ENCODE data around the gene VEZF1. TPM values are rescaled to one million over a fixed set of nuclear protein-coding genes. Genes with fewer than 3 reads are reported as not detected.

The VEZF1 gene
- total and polyA plus RNA-seq, 2 experiments from 2014 or later = 20.9 to 57.3 TPM

- Histone ChIP-seq H3K27me3 (no peaks in the 10 kb centered on the region), H2AFZ (no peak overlapping the region), H3K4me2 (no peak overlapping the region), H3K9me3 (ENCODE audit: low read depth) (no peaks in the 10 kb centered on the region), H3K36me3 (replicated peaks; ENCODE audit: insufficient read depth, low read depth) (no peaks in the 10 kb centered on the region), H3K79me2 (peaks cover 19% of the 10 kb centered on the region), H4K20me1 (ENCODE audit: insufficient read depth, poor library complexity, severe bottlenecking) (no peaks in the 10 kb centered on the region), H3K4me3 (no peak overlapping the region), H3K9me2 (replicated peaks; ENCODE audit: insufficient read depth) (no peaks in the 10 kb centered on the region), H3K4me1 (ENCODE audit: insufficient read depth) (peaks cover 25% of the 10 kb centered on the region), H3K27ac (no peak overlapping the region)
- DNase-seq (ENCODE audit: low spot score) = peak; percentile 2
- WGBS (ENCODE audit: low lambda C conversion rate, missing lambda C conversion rate) = 91% methylated on average over 8 of the region's 8 CpGs
- TF ChIP-seq CTCF (IDR thresholded peaks at IDR 0.05; ENCODE audit: poor library complexity) = no peak
- TF ChIP-seq EZH2phosphoT487 (IDR thresholded peaks at IDR 0.05; ENCODE audit: low read depth, severe bottlenecking, unreplicated experiment) = no peak
- TF ChIP-seq EZH2 (IDR thresholded peaks at IDR 0.05; ENCODE audit: borderline replicate concordance) = no peak
These were observed 30.8 kb downstream of the VEZF1 start for GRCh38 chr17:57957120-57957850.

GRCh38 chr17:57956291-57957119 lies 31.5 kb downstream of the VEZF1 start:
- no peaks in the 10 kb centered on the region for H3K36me3 ChIP-seq (replicated peaks; ENCODE audit: insufficient read depth, low read depth)
- no peak for TF ChIP-seq EZH2 (IDR thresholded peaks at IDR 0.05; ENCODE audit: borderline replicate concordance)
- TF ChIP-seq EZH2phosphoT487 (IDR thresholded peaks at IDR 0.05; ENCODE audit: low read depth, severe bottlenecking, unreplicated experiment) = no peak
- no peak for TF ChIP-seq CTCF (IDR thresholded peaks at IDR 0.05; ENCODE audit: poor library complexity)
- H2AFZ ChIP-seq = no peak overlapping the region
- no peak overlapping the region for H3K4me3 ChIP-seq
- H3K4me1 ChIP-seq (ENCODE audit: insufficient read depth) = peaks cover 32% of the 10 kb centered on the region
- no peaks in the 10 kb centered on the region for H3K27me3 ChIP-seq
- H3K27ac ChIP-seq = no peak overlapping the region
- no peaks in the 10 kb centered on the region for H4K20me1 ChIP-seq (ENCODE audit: insufficient read depth, poor library complexity, severe bottlenecking)
- no peaks in the 10 kb centered on the region for H3K9me3 ChIP-seq (ENCODE audit: low read depth)
- H3K9me2 ChIP-seq (replicated peaks; ENCODE audit: insufficient read depth) = no peaks in the 10 kb centered on the region
- 50% methylated on average over 13 of the region's 13 CpGs for WGBS (ENCODE audit: low lambda C conversion rate, missing lambda C conversion rate)
- peaks cover 22% of the 10 kb centered on the region for H3K79me2 ChIP-seq
- H3K4me2 ChIP-seq = peak overlapping the region; percentile 99
- no peak for DNase-seq (ENCODE audit: low spot score)

- peak; percentile 91 for DNase-seq (ENCODE audit: low spot score)
- Histone ChIP-seq H3K4me2 (peak within 1 kb of the TSS; percentile 99), H3K79me2 (peaks cover 31% of the 10 kb centered on the region), H3K27ac (peak within 1 kb of the TSS; percentile 89), H3K9me3 (ENCODE audit: low read depth) (no peaks in the 10 kb centered on the region), H3K4me3 (peak within 1 kb of the TSS; percentile 85), H4K20me1 (ENCODE audit: insufficient read depth, poor library complexity, severe bottlenecking) (no peaks in the 10 kb centered on the region), H3K4me1 (ENCODE audit: insufficient read depth) (peaks cover 33% of the 10 kb centered on the region), H3K9me2 (replicated peaks; ENCODE audit: insufficient read depth) (no peaks in the 10 kb centered on the region), H3K27me3 (no peaks in the 10 kb centered on the region), H3K36me3 (replicated peaks; ENCODE audit: insufficient read depth, low read depth) (no peaks in the 10 kb centered on the region), H2AFZ (peak within 1 kb of the TSS; percentile 89)
- 1% methylated on average over 27 of the region's 79 CpGs for WGBS (ENCODE audit: low lambda C conversion rate, missing lambda C conversion rate)
- TF ChIP-seq CTCF (IDR thresholded peaks at IDR 0.05; ENCODE audit: poor library complexity) (no peak), EZH2 (IDR thresholded peaks at IDR 0.05; ENCODE audit: borderline replicate concordance) (no peak), EZH2phosphoT487 (IDR thresholded peaks at IDR 0.05; ENCODE audit: low read depth, severe bottlenecking, unreplicated experiment) (no peak)
These were observed 32.7 kb downstream of the VEZF1 start, which contains the start of gene CUEDC1 for GRCh38 chr17:57955183-57955931. CUEDC1 (minus strand) TSS chr17:57955412; CDS start chr17:57885564, 69,848 bp downstream.
